ENCODE data around the gene DNAJC5G.
"Not testable (repeated sequence)": the region's sequence is repeated elsewhere in the genome, so short reads cannot be mapped to it uniquely, and the experiment has no call there.

The DNAJC5G gene

GRCh38 chr2:27313882-27314645, 38.8 kb downstream of the DNAJC5G start:
- no peak for DNase-seq

GRCh38 chr2:27314709-27315108, 39.5 kb downstream of the DNAJC5G start:
- DNase-seq = no peak

- no peak for DNase-seq
Observed at GRCh38 chr2:27315122-27315521, 39.9 kb downstream of the DNAJC5G start.

- no peak for DNase-seq
Observed at GRCh38 chr2:27316655-27317412, 41.6 kb downstream of the DNAJC5G start.

GRCh38 chr2:27319839-27320238, 44.6 kb downstream of the DNAJC5G start:
- not testable (repeated sequence) for DNase-seq

- no peak for DNase-seq
Observed at GRCh38 chr2:27320958-27321543, 45.8 kb downstream of the DNAJC5G start.

- no peak for DNase-seq
Observed at GRCh38 chr2:27322301-27322765, 47.1 kb downstream of the DNAJC5G start.

- DNase-seq = peak; percentile 93
Observed at GRCh38 chr2:27322766-27323595, 47.7 kb downstream of the DNAJC5G start, which contains the start of gene MPV17. Gene MPV17 (minus strand): TSS chr2:27323097. CDS start chr2:27322517, 580 bp downstream.

- no peak for DNase-seq
Observed at GRCh38 chr2:27323596-27324285, 48.5 kb downstream of the DNAJC5G start.

- DNase-seq = no peak
Observed at GRCh38 chr2:27324720-27325119, 49.5 kb downstream of the DNAJC5G start.
